Coronary artery (tissue), 2 donors: ENCODE data around the gene MAML1.
"Not testable (repeated sequence)": the region's sequence is repeated elsewhere in the genome, so short reads cannot be mapped to it uniquely, and the experiment has no call there.

Experiments used
- DNase-seq: peaks from one replicate; pipeline ENCODE4 v3.0.0-alpha.2; 2017; ENCODE audit warnings: low spot score
- H3K27ac ChIP-seq, 2 donors: fragments of 200-600 bp; sonication (generic); one replicate each; pipeline ENCODE4 v1.5.1; 2016 to 2019
- H3K4me3 ChIP-seq: fragments of 200-600 bp; sonication (generic); 2 replicates; pipeline ENCODE4 v1.5.1; 2016; ENCODE audit warnings: mild to moderate bottlenecking, moderate library complexity
- TF ChIP-seq, protein P1 (sequence below): fragments of 200-600 bp; sonication (generic); IDR thresholded peaks from one replicate; pipeline ENCODE4 v1.5.1; 2019; ENCODE audit warnings: antibody characterized with exemption

Gene MAML1

DNA sequence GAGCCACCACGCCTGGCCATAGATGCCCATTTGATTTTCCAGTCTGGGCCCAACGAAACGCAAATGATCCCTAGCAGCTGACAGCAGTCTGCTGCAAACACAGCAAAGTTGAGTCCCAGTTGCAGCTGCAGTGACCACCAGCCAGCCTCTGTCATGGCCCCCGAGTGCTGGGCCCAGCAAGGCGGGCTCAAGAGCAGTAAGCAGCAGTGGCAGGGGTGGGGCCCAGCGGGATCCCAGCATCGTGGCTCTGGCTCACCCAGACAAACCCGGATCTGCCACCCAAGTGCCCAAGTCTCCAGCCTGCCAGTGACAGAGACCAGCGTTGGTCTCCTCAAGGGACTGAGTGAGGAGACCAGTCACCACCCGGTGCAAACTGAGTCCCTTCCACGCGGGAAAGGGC is 54.2 kb downstream of the MAML1 start:
- TF ChIP-seq, protein P1, sequence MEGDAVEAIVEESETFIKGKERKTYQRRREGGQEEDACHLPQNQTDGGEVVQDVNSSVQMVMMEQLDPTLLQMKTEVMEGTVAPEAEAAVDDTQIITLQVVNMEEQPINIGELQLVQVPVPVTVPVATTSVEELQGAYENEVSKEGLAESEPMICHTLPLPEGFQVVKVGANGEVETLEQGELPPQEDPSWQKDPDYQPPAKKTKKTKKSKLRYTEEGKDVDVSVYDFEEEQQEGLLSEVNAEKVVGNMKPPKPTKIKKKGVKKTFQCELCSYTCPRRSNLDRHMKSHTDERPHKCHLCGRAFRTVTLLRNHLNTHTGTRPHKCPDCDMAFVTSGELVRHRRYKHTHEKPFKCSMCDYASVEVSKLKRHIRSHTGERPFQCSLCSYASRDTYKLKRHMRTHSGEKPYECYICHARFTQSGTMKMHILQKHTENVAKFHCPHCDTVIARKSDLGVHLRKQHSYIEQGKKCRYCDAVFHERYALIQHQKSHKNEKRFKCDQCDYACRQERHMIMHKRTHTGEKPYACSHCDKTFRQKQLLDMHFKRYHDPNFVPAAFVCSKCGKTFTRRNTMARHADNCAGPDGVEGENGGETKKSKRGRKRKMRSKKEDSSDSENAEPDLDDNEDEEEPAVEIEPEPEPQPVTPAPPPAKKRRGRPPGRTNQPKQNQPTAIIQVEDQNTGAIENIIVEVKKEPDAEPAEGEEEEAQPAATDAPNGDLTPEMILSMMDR, result no peak
- DNase-seq, result no peak
- no peak overlapping the region for H3K27ac ChIP-seq

DNA sequence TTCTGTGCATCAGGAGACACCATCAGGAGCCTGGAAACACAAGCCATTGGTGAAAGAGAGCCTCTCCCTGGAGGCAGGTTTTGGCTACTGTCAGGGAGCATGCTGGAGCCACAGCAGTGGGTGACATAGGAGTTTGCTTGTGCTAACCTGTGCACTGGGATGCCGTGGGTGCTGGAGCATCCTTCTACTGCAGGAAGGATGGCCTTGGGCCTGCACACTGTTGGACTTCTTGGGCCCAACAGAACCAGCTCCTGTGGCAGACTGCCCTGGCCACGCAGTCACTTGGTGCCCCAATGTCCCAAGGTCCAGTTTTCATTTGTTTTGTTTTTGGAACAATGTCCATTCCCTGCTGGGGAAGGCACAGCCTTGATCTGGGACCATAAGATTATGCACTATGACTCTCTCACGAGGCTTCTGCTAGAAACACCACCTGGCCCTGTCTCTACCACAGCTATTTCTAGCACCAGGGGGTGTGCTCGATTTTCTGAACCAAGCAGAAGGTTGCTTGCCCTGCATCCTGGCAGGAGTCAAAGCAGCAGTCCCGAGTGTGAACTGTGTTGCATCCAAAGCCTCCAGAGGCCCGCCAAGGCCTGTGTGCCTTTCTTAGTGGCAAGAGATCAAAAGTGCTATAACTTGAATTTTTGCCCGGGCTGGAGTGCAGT is 55.7 kb downstream of the MAML1 start:
- DNase-seq, result no peak
- Histone ChIP-seq H3K27ac (no peak overlapping the region), H3K4me3 (no peak overlapping the region)
- TF ChIP-seq, protein P1, result no peak

More for the DNA sequence above, 54.2 kb downstream of the MAML1 start:
- no peak overlapping the region for H3K4me3 ChIP-seq

DNA sequence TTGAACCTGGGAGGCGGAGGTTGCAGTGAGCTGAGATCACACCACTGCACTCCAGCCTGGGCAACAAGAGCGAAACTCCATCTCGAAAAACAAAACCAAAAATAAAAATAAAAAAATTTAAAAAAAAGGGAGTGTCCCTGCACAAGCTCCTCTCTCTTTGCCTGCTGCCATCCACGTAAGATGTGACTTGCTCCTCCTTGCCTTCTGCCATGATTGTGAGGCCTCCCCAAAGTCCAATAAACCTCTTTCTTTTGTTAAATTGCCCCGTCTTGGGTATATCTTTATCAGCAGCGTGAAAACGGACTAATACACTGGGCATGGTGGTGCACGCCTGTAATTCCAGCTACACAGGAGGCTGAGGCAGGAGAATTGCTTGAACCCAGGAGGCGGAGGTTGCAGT is 56.7 kb downstream of the MAML1 start:
- H3K27ac ChIP-seq, H3K4me3 ChIP-seq: not testable (repeated sequence)

DNA sequence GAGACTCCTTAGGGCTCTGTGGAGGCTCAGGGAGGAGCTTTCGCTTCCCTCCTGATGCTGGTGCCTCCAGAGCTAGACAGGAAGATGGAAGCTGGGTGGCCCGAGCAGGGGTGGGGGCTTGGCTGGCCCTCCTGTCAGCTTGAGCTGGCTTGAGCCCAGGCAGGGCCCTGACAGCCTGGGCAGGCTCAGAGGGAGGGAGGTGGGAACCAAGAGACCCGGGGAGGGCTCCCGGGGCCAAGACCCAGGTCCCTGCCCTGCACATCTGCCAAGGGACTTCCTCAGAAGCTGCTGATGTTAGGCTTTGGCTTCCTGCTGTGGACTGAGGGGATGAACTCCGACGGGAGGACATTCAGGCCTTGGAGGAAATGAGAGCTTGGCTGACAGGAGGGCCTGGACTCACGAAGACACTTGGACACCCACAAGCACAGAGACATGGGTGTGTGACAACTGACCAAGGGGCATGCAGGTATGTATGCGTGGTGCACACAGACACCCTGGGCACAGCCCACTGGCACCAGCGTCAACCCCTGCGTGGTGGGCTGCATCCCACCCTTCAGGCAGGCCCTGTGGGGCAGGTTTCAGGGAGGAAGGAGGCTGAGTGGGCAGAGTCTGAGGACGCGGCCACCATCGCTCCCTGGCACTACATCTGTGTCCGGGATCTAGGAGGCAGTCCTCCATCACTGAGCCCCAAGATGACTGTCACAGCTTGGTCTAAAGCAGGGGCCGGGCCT is 59.4 kb downstream of the MAML1 start:
- no peak overlapping the region for H3K4me3 ChIP-seq
- TF ChIP-seq, protein P1, result no peak
- peak overlapping the region; percentile 21 to 89 for H3K27ac ChIP-seq
- no peak for DNase-seq

More for the DNA sequence above, 56.7 kb downstream of the MAML1 start:
- not testable (repeated sequence) for DNase-seq

DNA sequence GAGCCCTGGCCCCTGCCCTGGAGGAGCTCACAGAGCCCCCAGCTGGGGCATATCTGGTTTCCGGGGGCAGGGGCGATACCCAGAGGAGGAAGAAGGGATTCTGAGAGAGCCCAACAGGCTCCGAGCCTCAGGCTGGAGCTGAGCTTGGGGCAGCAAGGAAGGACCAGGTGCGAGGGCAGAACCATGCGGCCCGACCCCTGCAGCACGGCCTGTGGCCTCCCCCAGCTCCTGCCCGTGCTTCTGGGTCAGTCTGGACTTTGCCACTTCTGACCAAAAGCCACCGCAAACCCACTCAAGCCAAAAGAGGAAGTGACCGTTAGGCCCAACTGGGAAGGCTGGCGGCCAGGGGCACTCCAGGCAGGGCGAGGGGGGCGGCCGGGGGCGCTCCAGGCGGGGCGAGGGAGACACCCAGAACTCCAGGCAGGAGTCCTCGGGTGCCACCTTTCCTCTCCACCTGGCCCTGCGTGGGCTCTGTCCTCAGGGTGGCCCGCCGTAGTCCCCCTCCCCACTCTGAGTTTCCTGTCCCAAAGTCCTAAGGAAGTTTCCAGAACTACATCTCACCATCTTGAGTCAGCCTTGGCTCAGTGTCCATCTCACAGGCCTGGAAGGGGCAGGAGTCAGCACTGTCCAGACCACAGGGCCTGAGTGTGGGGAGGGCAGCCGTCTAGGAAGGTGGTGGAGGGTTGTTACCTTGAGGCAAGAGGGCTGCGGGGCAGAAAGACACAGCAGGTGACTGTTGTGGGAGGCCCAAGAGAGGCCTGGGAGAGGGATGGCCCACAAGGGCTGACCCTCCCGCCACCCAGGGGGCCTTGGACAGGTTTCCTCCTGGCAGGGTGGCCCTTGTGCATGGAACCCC is 60.2 kb downstream of the MAML1 start:
- DNase-seq, result no peak
- TF ChIP-seq, protein P1, result no peak
- Histone ChIP-seq H3K4me3 (peak overlapping the region; percentile 89), H3K27ac (peak overlapping the region; percentile 21 to 89)

DNA sequence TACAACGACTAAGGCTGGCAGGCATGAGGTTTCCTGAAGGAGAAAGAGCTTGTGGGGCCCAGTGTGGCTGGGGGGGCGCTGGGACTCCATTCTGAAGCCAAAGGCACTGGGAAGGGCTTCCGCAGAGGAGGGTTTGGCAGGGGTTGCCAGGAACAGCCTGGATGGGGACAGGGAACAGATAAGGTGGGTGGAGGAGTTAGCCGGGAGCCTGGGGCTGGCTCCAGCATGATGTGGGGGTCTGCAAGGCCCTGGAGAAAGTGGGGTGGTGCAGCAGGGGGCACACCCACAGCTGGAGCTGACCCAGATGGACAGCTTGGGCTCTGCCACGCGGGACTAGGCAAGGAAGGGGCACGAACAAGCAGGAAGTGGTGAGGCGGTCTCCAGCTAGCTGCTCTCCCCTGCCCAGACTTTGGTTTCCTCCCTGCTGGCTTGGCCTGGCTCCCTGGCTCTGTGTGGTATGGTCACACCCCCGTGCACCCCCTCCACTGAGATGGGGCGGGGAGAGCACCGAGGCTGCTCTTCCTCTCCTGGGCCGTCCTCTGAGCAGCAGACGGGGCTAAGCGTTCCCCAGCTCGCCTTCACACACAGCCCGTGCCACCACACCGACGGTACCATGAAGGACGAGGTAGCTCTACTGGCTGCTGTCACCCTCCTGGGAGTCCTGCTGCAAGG is 61.0 kb downstream of the MAML1 start, which contains the start of gene LTC4S:
Gene LTC4S, plus strand, starts transcription at position 519 of the 672 bp plus-strand sequence. Its CDS starts 95 bp downstream, at position 614.
- Histone ChIP-seq H3K27ac (peak within 1 kb of the TSS; percentile 21 to 89), H3K4me3 (peak within 1 kb of the TSS; percentile 89)
- TF ChIP-seq, protein P1, result no peak
- DNase-seq, result no peak

DNA sequence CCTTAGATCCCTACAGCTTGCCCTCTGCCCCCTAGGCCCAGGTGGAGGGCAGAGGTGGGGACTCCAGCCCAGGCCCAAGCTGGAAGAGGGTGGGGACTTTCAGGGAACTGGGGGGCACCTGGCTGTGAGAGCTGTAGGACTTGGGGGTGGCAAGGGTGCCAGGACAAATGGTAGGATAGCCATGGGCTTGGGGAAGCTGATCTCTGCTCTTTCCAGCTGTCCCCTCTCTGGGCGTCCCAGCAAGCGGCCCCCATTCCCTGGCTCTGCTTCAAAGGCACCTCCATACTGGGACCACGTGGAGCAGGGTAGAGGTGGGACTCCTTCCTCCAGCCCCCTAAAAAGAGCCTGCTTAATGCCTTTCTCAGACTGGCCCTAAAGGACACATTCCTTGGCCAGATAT is 61.5 kb downstream of the MAML1 start:
- TF ChIP-seq, protein P1, result no peak
- DNase-seq, result no peak
- H3K27ac ChIP-seq, result peak overlapping the region; percentile 21 to 89
- peak overlapping the region; percentile 89 for H3K4me3 ChIP-seq
